NCI-H526 treated with DMSO at 0.1 percent for 48 hours (cell line): ENCODE data around the gene ZNF479.
"Not testable (repeated sequence)": the region's sequence is repeated elsewhere in the genome, so short reads cannot be mapped to it uniquely, and the experiment has no call there.

ENCODE experiments used
- DNase-seq: peaks from one replicate; lab custom pipeline; 2025; lab: John Stamatoyannopoulos, UW

ZNF479 gene

GRCh38 chr7:57132336-57132735 lies at the start of gene ZNF479:
Gene ZNF479, minus strand, starts transcription at chr7:57132436. Its CDS starts 112 bp downstream, at chr7:57132324.
- not testable (repeated sequence) for DNase-seq

- DNase-seq, result no peak
These were observed 49.8 kb upstream of the ZNF479 start for GRCh38 chr7:57182031-57182430.

GRCh38 chr7:57181281-57181680 lies 49.0 kb upstream of the ZNF479 start:
- no peak for DNase-seq

DNA sequence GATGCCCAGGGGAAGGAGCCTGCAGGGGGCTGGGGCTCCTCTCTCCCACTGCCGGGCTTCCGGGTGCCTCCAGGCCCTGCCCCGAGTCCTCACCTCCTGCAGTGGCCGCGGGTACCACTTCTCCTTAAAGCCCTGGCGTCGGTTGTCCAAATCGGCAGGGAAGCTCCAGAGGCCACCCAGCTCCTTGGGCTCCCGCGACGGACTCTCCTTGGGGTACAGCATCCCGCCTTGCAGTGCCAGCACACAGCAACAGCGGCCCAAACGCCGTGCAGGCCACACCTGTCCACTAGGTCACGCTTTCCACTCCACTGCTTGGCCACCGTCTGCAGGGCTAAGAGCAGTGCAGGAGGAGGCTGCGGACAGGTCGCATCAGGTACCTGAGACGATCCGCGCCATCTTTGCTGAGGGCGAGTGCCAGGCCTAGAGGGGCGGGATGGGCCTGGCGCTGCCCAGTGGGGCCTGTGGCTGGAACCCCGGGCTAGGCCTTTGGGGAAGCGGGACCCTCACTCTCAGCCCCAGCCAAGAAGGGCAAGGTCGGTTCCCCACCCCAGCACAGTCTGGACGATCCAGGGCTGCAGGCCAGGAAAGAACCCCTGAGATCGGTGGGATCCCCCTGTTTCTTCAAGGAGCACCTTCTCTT lies 47.7 kb upstream of the ZNF479 start:
- no peak for DNase-seq

- no peak for DNase-seq
These were observed 46.5 kb upstream of the ZNF479 start for GRCh38 chr7:57178768-57179139.

- no peak for DNase-seq
These were observed 45.9 kb upstream of the ZNF479 start for GRCh38 chr7:57177856-57178767.

DNA sequence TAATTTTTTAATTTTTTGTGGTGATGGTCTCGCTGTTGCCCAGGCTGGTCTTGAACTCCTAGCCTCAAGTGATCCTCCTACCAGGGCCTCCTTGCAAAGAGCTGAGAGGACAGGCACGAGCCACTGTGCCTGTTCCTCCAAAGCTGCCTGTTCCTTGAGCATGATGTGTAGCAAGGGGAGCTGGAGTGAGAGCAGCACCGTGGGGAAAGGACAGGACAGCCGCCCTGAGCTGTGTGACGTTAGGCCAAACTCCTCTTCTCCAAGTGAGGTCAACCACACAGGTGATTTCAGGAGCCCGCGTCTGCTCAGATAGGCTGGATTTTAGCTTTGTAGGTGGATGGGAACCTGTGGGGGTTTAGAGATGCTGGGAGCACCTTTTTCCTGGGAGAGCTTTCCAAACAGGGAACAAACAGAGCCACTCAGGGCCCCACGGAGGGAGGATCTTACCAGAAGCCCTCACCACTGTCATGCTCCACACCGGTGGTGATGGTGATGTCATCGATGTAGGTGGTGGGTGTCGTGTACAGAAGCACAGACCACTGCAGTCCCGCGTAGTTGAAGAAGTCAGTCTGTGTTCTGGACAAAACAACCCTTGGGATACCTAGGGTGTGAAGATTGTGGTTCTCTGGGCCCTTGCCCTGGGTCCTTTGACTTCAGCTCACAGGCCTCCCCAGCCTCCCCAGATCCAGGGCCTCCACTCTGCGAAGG lies 44.8 kb upstream of the ZNF479 start:
- DNase-seq, result no peak

GRCh38 chr7:57165285-57165899 lies 33.2 kb upstream of the ZNF479 start:
- DNase-seq, result no peak

- DNase-seq, result not testable (repeated sequence)
These were observed 12.0 kb downstream of the ZNF479 start for GRCh38 chr7:57120123-57120784.
